ENCODE measurements around the gene ADD3. TPM values are rescaled to one million over a fixed set of nuclear protein-coding genes. Genes with fewer than 3 reads are reported as not detected.
"Not testable (repeated sequence)": the region's sequence is repeated elsewhere in the genome, so short reads cannot be mapped to it uniquely, and the experiment has no call there.

Gene ADD3
- total and polyA plus RNA-seq, 2 experiments from 2014 or later, result 133 to 1,101 TPM

- TF ChIP-seq EZH2 (IDR thresholded peaks at IDR 0.05; ENCODE audit: insufficient read depth, poor library complexity, severe bottlenecking) (no peak), EZH2phosphoT487 (IDR thresholded peaks at IDR 0.05; ENCODE audit: insufficient read depth, low read depth) (no peak)
- Histone ChIP-seq H3F3A (ENCODE audit: insufficient read depth) (0 out of 2 replicates have a peak, but pooled peaks cover 4% of the 10 kb centered on the region), H3K27ac (no peak overlapping the region), H3K79me2 (ENCODE audit: insufficient read depth) (no peaks in the 10 kb centered on the region), H3K4me1 (ENCODE audit: insufficient read depth) (no peaks in the 10 kb centered on the region), H3K9me2 (ENCODE audit: insufficient read depth) (no peaks in the 10 kb centered on the region), H2AFZ (no peak overlapping the region), H4K20me1 (ENCODE audit: insufficient read depth) (no peaks in the 10 kb centered on the region), H3K36me3 (ENCODE audit: low read depth) (peaks cover 69% of the 10 kb centered on the region), H3K4me3 (no peak overlapping the region), H3K4me2 (ENCODE audit: unreplicated experiment) (no peak overlapping the region), H3K9ac (no peak overlapping the region), H3K9me3 (ENCODE audit: low read depth) (no peaks in the 10 kb centered on the region), H3K27me3 (replicated peaks; ENCODE audit: insufficient read depth) (no peaks in the 10 kb centered on the region)
- 48 to 50% methylated on average over 1 of the region's 1 CpG for WGBS, 2 experiments (ENCODE audit: low coverage in 1 of 2, low lambda C conversion rate in 2 of 2, missing lambda C conversion rate in 2 of 2)
- in situ Hi-C loops (cut with MboI), result no loop called here
- DNase-seq, result no peak
Observed at GRCh38 chr10:110118891-110119621, 111.3 kb downstream of the ADD3 start.

DNA sequence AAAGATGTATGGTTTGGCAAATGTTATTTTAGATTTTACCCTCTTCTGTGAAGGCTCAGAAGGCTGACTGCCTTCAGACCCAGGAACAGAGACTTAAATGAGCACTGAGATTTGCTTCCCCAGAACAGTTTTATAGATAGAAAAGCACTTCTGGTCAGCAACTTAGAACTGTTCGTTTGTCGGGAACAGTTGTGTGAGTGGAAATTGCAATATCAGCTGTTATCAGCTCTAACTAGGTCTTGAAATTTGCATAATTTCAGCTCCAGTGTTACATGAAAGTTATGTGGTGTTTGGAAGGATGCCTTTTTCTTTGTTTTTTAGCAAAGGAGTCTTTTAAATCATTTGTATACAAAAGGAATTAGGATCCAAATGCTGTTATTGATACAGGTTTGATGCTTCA is 115.8 kb downstream of the ADD3 start:
- in situ Hi-C loops (cut with MboI), result no loop called here
- DNase-seq, result no peak
- H3K9me2 ChIP-seq (ENCODE audit: insufficient read depth), result no peaks in the 10 kb centered on the region
- H3K4me3 ChIP-seq, result no peak overlapping the region
- H3K4me1 ChIP-seq (ENCODE audit: insufficient read depth), result no peaks in the 10 kb centered on the region
- H4K20me1 ChIP-seq (ENCODE audit: insufficient read depth), result no peaks in the 10 kb centered on the region
- no peak overlapping the region for H3K4me2 ChIP-seq (ENCODE audit: unreplicated experiment)
- no peaks in the 10 kb centered on the region for H3K27me3 ChIP-seq (replicated peaks; ENCODE audit: insufficient read depth)
- no peaks in the 10 kb centered on the region for H3K9me3 ChIP-seq (ENCODE audit: low read depth)
- TF ChIP-seq EZH2phosphoT487 (IDR thresholded peaks at IDR 0.05; ENCODE audit: insufficient read depth, low read depth) (no peak), EZH2 (IDR thresholded peaks at IDR 0.05; ENCODE audit: insufficient read depth, poor library complexity, severe bottlenecking) (no peak)
- H2AFZ ChIP-seq, result no peak overlapping the region
- H3K36me3 ChIP-seq (ENCODE audit: low read depth), result peaks cover 71% of the 10 kb centered on the region
- no peaks in the 10 kb centered on the region for H3K79me2 ChIP-seq (ENCODE audit: insufficient read depth)
- 0 out of 2 replicates have a peak, but pooled peaks cover 4% of the 10 kb centered on the region for H3F3A ChIP-seq (ENCODE audit: insufficient read depth)
- H3K27ac ChIP-seq, result no peak overlapping the region
- 97 to 99% methylated on average over 2 of the region's 2 CpGs for WGBS, 2 experiments (ENCODE audit: low coverage in 1 of 2, low lambda C conversion rate in 2 of 2, missing lambda C conversion rate in 2 of 2)
- no peak overlapping the region for H3K9ac ChIP-seq

GRCh38 chr10:110129490-110129889 is 121.7 kb downstream of the ADD3 start:
- in situ Hi-C loops (cut with MboI), result no loop called here
- Histone ChIP-seq H3K36me3 (ENCODE audit: low read depth) (peaks cover 73% of the 10 kb centered on the region), H3K9me2 (ENCODE audit: insufficient read depth) (no peaks in the 10 kb centered on the region), H3K79me2 (ENCODE audit: insufficient read depth) (no peaks in the 10 kb centered on the region), H4K20me1 (ENCODE audit: insufficient read depth) (no peaks in the 10 kb centered on the region), H3K27me3 (replicated peaks; ENCODE audit: insufficient read depth) (no peaks in the 10 kb centered on the region), H3K9me3 (ENCODE audit: low read depth) (no peaks in the 10 kb centered on the region), H3K4me1 (ENCODE audit: insufficient read depth) (no peaks in the 10 kb centered on the region), H2AFZ (no peak overlapping the region), H3K4me2 (ENCODE audit: unreplicated experiment) (no peak overlapping the region), H3K27ac (no peak overlapping the region), H3K4me3 (no peak overlapping the region), H3F3A (ENCODE audit: insufficient read depth) (peaks cover 14% of the 10 kb centered on the region), H3K9ac (no peak overlapping the region)
- DNase-seq, result no peak
- TF ChIP-seq EZH2phosphoT487 (IDR thresholded peaks at IDR 0.05; ENCODE audit: insufficient read depth, low read depth), result no peak
- no peak for TF ChIP-seq EZH2 (IDR thresholded peaks at IDR 0.05; ENCODE audit: insufficient read depth, poor library complexity, severe bottlenecking)

DNA sequence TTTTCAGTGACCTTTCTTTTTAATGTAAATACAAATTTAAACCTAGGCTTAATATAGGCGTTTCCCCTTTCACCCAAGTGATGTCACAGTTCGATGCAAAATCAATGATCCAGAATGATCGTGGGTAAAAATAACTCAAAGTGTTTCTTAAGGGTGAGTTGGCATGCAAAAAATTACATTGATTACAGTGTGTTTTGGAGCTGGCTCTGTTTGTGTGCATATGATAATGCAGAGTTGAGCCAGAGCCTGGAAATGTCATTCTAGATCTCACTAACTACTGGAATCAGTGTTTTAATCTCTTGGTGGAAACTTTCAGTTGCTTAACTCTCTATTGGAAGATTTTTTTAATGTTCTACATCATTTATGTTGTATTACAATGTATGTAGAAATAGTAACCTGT is 127.1 kb downstream of the ADD3 start:
- DNase-seq, result no peak
- Histone ChIP-seq H3K9me3 (ENCODE audit: low read depth) (no peaks in the 10 kb centered on the region), H3K9ac (no peak overlapping the region), H3K27me3 (replicated peaks; ENCODE audit: insufficient read depth) (no peaks in the 10 kb centered on the region), H3F3A (ENCODE audit: insufficient read depth) (peaks cover 42% of the 10 kb centered on the region), H3K4me1 (ENCODE audit: insufficient read depth) (peaks cover 9% of the 10 kb centered on the region; the same call in 1 of the 2 replicates), H4K20me1 (ENCODE audit: insufficient read depth) (no peaks in the 10 kb centered on the region), H3K36me3 (ENCODE audit: low read depth) (peaks cover 53% of the 10 kb centered on the region), H2AFZ (no peak overlapping the region), H3K4me3 (no peak overlapping the region), H3K9me2 (ENCODE audit: insufficient read depth) (no peaks in the 10 kb centered on the region), H3K4me2 (ENCODE audit: unreplicated experiment) (no peak overlapping the region), H3K27ac (no peak overlapping the region), H3K79me2 (ENCODE audit: insufficient read depth) (no peaks in the 10 kb centered on the region)
- WGBS, 2 experiments (ENCODE audit: low coverage in 1 of 2, low lambda C conversion rate in 2 of 2, missing lambda C conversion rate in 2 of 2), result 77 to 80% methylated on average over 3 of the region's 3 CpGs
- in situ Hi-C loops (cut with MboI), result loop anchor here (5.0 kb wide), 1 partner anchor 147 kb away; no protein-coding TSS in a partner anchor
- TF ChIP-seq EZH2 (IDR thresholded peaks at IDR 0.05; ENCODE audit: insufficient read depth, poor library complexity, severe bottlenecking), result no peak
- no peak for TF ChIP-seq EZH2phosphoT487 (IDR thresholded peaks at IDR 0.05; ENCODE audit: insufficient read depth, low read depth)

- Histone ChIP-seq H3K36me3 (ENCODE audit: low read depth) (peaks cover 47% of the 10 kb centered on the region), H3K4me1 (ENCODE audit: insufficient read depth) (peaks cover 11% of the 10 kb centered on the region), H3F3A (ENCODE audit: insufficient read depth) (peaks cover 42% of the 10 kb centered on the region)
- in situ Hi-C loops (cut with MboI), result loop anchor here (5.0 kb wide), 1 partner anchor 146 kb away; no protein-coding TSS in a partner anchor
- not testable (repeated sequence) for H3K9ac ChIP-seq; DNase-seq; H3K4me2 ChIP-seq (ENCODE audit: unreplicated experiment); H4K20me1 ChIP-seq (ENCODE audit: insufficient read depth); H3K79me2 ChIP-seq (ENCODE audit: insufficient read depth); H3K9me3 ChIP-seq (ENCODE audit: low read depth); H3K4me3 ChIP-seq; H3K27ac ChIP-seq; H3K9me2 ChIP-seq (ENCODE audit: insufficient read depth); H3K27me3 ChIP-seq (replicated peaks; ENCODE audit: insufficient read depth); H2AFZ ChIP-seq
- 80 to 83% methylated on average over 6 of the region's 6 CpGs for WGBS, 2 experiments (ENCODE audit: low coverage in 1 of 2, low lambda C conversion rate in 2 of 2, missing lambda C conversion rate in 2 of 2)
Observed at GRCh38 chr10:110135836-110136235, 128.1 kb downstream of the ADD3 start.

All from GM23248 (cell line).